ENCODE data around the gene COPZ2. TPM values are rescaled to one million over a fixed set of nuclear protein-coding genes. Genes with fewer than 3 reads are reported as not detected.
"Not testable (repeated sequence)": the region's sequence is repeated elsewhere in the genome, so short reads cannot be mapped to it uniquely, and the experiment has no call there.

COPZ2 gene, protein sequence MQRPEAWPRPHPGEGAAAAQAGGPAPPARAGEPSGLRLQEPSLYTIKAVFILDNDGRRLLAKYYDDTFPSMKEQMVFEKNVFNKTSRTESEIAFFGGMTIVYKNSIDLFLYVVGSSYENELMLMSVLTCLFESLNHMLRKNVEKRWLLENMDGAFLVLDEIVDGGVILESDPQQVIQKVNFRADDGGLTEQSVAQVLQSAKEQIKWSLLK
- total RNA-seq, result 64.4 TPM
- long read RNA-seq, partial matches to known transcripts, result 0 of 5 reads
- long read RNA-seq, other reads (novel, unspliced or antisense), result 2 of 5 reads

DNA sequence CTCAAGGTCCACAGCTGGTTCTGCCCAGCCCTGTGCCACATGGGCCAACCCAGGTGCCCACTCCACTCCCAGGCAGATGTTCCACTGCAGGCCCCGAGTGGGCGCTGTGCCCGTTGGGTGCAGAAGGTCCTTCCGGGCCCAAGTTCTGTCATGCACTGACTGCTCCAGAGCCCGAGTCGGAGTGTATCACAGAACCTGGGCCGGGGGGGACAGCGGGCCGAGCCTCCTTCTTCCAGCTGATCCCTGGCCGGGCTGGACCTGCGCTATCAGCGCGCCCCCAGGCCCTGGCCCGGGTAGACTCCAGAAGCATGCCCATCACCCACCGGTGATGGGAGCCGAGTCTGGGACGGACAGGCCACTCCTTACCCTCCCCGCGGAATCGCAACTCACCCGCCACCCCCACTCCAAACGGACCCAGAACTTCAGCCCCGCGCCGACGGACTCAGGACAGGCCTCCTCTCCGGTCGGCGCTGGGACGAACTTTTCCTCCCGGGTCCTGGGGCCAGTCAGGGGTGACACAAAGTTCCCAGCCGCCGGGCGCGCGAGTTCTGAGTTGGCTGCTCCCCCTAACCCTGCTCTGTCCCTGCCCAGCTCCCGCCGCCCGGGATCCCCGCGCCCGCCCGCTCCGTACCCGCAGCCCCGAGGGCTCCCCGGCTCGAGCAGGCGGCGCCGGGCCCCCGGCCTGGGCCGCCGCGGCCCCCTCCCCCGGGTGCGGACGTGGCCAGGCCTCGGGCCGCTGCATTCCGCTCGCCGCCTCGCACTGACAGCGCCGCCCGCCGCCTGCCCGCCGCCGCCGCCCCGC, at the start of gene COPZ2:
Gene COPZ2, minus strand, starts transcription at position 762 of the 802 bp plus-strand sequence. Its CDS starts 20 bp downstream, at position 742.
- DNase-seq (ENCODE audit: low spot score), result no peak

DNA sequence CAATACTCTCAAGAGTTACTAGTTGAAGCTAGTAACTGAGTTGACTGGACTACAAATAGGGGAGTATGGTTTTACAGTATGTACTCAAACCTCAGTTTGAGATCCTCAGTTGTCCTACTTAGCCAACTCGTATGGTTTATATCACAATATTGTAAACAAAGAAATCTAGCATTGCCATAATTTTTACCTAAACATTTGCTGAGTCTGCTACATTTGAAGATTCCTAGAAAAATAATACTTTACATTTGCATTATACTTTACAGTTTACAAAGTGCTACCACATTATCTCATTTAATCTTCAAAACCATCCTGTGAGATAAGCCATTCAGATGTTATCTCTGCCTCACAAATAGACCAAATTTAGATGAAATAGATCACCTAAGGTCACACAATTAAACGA, 47.3 kb upstream of the COPZ2 start:
- no peak for DNase-seq (ENCODE audit: low spot score)

DNA sequence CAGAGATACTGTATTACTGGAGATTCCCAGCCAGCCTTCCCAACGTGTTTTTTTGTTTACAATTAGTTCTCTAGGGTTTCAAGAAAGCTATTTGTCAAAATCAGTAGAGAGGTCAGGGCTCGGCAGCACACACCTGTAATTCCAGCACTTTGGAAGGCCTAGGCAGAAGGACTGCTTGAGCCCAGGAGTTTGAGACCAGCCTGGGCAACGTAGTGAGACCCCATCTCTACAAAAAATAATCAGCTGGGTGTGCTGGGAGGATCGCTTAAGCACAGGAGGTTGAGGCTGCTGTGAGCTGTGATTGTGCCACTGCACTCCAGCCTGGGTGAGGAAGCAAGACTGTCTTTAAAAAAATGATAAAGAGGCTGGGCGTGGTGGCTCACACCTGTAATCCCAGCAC, 44.3 kb upstream of the COPZ2 start:
- no peak for DNase-seq (ENCODE audit: low spot score)

DNA sequence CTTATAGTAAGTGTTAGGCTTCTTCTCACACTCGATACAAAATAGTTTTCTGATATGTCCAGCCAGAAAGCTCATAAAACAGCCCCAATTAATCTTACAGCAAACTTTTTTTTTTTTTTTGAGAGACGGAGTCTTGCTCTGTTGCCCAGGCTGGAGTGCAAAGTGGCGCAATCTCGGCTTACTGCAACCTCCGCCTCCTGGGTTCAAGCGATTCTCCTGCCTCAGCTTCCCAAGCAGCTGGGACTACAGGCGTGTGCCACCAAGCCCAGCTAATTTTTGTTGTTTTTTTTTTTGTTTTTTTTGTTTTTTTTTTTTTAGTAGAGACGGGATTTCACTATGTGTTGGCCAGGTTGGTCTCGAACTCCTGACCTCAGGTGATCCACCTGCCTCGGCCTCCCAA, 39.6 kb upstream of the COPZ2 start:
- not testable (repeated sequence) for DNase-seq (ENCODE audit: low spot score)

GRCh38 chr17:48074322-48075081, 36.9 kb upstream of the COPZ2 start:
- peak; percentile 85 for DNase-seq (ENCODE audit: low spot score)

DNA sequence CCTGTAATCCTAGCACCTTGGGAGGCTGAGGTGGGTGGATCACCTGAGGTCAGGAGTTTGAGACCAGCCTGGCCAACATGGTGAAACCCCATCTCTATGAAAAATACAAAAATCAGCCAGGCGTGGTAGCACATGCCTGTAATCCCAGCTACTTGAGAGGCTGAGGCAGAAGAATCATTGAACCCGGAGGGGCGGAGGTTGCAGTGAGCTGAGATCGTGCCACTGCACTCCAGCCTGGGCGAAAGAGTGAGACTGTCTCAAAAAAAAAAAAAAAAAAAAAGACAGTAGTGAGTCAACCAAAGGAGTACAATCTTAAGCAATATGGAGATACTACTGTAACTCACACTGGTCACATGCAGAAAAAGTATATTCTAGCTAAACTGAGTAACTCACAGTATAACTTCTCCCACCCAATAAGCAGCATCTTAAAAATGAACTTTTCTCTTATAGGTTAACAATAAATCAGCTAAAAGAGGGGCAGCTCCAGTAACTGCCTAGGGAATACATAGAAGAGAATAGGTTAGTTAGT, 36.0 kb upstream of the COPZ2 start:
- peak; percentile 49 for DNase-seq (ENCODE audit: low spot score)

DNA sequence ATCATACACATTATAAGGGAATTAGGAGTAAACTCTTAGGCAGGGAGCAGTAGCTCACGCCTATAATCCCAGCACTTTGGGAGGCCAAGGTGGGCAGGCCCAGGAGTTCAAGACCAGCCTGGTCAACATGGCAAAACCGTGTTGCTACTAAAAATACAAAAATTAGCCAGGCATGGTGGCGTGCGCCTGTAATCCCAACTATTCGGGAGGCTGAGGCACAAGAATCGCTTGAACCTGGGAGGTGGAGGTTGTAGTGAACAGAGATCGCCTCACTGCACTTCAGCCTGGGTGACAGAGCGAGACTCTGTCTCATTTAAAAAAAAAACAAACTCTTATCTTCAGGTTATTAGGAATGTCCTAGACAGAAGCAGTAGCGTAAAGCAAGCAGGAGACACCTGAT, 35.2 kb upstream of the COPZ2 start:
- peak; percentile 60 for DNase-seq (ENCODE audit: low spot score)

- no peak for DNase-seq (ENCODE audit: low spot score)
These were observed 34.1 kb upstream of the COPZ2 start for GRCh38 chr17:48071654-48072053.

DNA sequence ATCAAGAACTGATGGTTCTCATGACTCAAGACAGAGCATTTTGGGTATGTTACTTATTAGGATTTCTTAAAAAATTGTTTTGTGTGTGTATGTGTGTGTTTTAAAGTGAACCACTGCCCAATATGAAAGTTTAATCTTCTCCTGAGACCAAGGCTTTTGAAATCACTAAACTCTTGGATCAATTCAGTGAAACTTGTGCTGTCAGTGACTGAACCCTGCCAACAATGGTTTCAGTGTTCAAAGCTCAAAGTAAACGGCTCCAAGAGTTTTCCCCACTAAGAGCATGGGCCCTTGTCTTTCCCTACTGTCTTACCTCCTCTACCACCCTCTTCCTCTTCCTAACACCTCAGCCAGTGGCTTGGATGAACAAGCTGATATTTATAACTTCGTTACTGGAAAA, 32.6 kb upstream of the COPZ2 start:
- DNase-seq (ENCODE audit: low spot score), result no peak

GRCh38 chr17:48068491-48068961, 30.9 kb upstream of the COPZ2 start:
- peak; percentile 20 for DNase-seq (ENCODE audit: low spot score)

- not testable (repeated sequence) for DNase-seq (ENCODE audit: low spot score)
These were observed 30.2 kb upstream of the COPZ2 start for GRCh38 chr17:48067808-48068207.

DNA sequence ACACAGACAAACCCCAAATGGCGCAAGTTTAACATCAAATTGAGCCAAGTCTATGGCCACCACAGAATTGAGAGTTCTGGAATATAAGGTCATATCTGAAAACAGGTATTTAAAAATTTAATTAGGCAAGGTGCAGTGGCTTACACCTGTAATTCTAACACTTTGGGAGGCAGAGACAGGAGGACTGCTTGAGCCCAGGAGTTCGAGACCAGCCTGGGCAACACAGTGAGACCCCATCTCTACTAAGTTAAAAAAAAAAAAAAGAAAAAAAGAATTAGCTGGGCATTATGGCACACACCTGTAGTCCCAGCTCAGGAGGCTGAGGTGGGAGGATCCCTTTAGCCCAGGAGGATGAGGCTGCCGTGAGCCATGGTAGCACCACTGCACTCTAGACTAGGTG, 29.6 kb upstream of the COPZ2 start:
- peak; percentile 8 for DNase-seq (ENCODE audit: low spot score)

- DNase-seq (ENCODE audit: low spot score), result no peak
These were observed 29.1 kb upstream of the COPZ2 start for GRCh38 chr17:48066656-48067055.

DNA sequence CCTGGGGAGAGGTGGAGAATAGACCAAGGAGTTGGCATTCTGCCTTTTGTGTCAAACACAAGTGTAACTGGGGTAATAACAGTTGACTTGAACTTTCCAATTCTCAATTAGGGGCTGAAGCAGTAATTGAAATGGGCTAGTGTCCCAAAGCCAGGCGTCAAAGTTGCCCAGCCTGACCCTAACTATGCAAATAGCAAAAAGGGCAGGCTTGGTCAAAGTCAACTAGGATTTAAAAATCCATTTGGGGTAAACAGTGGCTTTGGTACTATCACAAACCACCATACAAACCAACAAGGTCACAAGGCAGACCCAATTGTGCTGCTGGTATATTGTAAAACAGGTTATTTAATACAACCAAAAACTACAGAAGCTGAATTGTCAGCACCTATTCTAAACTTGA, 28.6 kb upstream of the COPZ2 start:
- DNase-seq (ENCODE audit: low spot score), result no peak

GRCh38 chr17:48064638-48065037, 27.0 kb upstream of the COPZ2 start:
- DNase-seq (ENCODE audit: low spot score), result peak; percentile 0

DNA sequence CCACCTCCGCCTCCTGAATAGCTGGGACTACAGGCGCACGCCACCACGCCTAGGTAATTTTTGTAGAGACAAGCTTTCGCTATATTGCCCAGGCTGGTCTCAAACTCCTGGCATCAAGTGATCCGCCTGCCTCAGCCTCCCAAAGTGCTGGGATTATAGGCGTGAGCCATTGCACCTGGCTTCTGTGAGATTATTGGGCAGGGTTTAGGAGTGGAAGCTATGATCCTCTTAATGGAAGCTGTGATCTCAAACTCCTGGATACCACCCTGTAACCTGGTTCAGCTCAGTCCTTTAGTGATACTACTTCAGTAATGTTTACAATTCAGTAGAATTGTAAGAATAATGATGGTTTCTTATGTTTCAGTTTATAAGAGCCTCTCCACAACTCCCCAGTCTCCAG, 24.7 kb upstream of the COPZ2 start:
- peak; percentile 64 for DNase-seq (ENCODE audit: low spot score)

DNA sequence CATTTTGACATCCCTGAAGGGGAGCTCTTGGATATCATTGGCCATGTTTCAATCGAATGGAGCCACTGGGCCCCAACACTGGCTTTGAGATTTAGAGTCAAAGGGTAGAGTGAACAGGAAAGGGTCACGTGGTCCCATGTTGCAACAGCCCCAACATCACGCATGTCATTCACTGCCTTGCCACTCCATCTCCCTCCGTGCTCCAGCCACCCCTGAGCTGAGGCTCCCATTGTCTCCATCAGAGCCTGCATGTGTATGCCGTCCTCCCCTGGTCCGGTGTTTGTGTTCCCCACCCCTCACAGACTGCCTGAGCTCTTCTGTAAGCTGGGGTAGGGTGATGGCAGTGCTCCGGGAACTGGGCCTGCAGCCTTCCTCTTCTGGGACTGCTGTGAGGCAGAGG, 22.7 kb upstream of the COPZ2 start:
- DNase-seq (ENCODE audit: low spot score), result peak; percentile 81

- DNase-seq (ENCODE audit: low spot score), result peak; percentile 67
These were observed 21.6 kb upstream of the COPZ2 start for GRCh38 chr17:48059125-48059668.

DNA sequence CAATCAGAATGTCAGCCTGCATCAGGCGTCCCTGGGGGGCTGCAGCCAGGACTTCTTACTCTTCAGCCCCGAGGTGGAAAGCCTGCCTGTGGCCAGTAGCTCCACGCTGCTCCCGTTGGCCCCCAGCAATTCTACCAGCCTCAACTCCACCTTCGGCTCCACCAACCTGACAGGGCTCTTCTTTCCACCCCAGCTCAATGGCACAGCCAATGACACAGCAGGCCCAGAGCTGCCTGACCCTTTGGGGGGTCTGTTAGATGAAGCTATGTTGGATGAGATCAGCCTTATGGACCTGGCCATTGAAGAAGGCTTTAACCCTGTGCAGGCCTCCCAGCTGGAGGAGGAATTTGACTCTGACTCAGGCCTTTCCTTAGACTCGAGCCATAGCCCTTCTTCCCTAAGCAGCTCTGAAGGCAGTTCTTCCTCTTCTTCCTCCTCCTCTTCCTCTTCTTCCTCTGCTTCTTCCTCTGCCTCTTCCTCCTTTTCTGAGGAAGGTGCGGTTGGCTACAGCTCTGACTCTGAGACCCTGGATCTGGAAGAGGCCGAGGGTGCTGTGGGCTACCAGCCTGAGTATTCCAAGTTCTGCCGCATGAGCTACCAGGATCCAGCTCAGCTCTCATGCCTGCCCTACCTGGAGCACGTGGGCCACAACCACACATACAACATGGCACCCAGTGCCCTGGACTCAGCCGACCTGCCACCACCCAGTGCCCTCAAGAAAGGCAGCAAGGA, 21.0 kb upstream of the COPZ2 start:
- DNase-seq (ENCODE audit: low spot score), result peak; percentile 73

DNA sequence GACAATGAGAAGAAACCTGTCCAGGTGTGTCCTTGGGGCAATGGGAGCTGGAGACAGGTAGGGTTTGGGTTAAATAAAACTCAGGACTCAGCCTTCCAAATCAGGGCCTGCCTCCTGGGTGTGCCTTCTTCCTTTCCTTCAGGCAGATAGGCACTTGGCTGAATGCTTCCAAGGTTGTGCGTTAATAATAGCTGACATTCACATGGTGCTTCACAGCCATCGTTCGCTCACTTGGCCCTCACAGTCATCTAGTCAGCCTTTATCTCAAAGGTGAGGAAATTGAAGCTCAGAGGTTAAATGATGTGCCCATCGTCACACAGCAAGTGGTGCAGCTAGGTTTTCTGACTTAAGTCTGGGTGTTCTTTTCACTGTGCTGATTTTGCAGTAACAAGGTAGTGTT, 20.0 kb upstream of the COPZ2 start:
- peak; percentile 30 for DNase-seq (ENCODE audit: low spot score)

DNA sequence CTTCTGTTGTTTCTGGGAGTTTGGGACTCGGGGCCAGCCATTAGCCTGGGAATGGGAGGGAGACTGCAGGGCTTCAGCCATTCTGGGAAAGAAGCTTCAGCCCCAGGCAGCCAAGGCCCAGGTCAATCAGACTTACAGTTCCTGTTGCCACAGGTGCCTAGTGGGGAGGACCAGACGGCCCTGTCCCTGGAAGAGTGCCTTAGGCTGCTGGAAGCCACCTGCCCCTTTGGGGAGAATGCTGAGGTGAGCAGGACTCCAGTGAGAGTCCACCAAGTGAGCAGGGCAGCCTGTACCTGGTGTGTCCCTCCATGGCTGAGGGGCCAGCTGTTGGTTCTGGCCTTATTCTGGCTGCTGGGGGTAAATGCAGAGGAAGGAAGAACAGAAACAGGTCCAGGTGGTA, 19.3 kb upstream of the COPZ2 start:
- peak; percentile 65 for DNase-seq (ENCODE audit: low spot score)
